GM19035 (cell line): Measurements from ENCODE around the gene SPTB.

ENCODE experiments used
- ATAC-seq: cut with Tn5 transposase; IDR thresholded peaks from one replicate; pipeline ENCODE4 v1.9.1; 2021; ENCODE audit not compliant: unreplicated experiment

The SPTB gene

GRCh38 chr14:64792871-64793560 is 86.7 kb downstream of the SPTB start:
- no peak for ATAC-seq

- no peak for ATAC-seq
Measured at GRCh38 chr14:64792231-64792630, 87.5 kb downstream of the SPTB start.

GRCh38 chr14:64790478-64790877 is 89.2 kb downstream of the SPTB start:
- no peak for ATAC-seq

GRCh38 chr14:64789696-64790095 is 90.0 kb downstream of the SPTB start:
- ATAC-seq = no peak

GRCh38 chr14:64788706-64789105 is 91.0 kb downstream of the SPTB start:
- ATAC-seq = no peak

GRCh38 chr14:64787619-64788018 is 92.1 kb downstream of the SPTB start:
- no peak for ATAC-seq

GRCh38 chr14:64786296-64787149 is 93.2 kb downstream of the SPTB start:
- no peak for ATAC-seq

GRCh38 chr14:64784006-64784405 is 95.7 kb downstream of the SPTB start:
- ATAC-seq = no peak

GRCh38 chr14:64782196-64782595 is 97.5 kb downstream of the SPTB start:
- no peak for ATAC-seq

- ATAC-seq = no peak
Measured at GRCh38 chr14:64779472-64779871, 100.2 kb downstream of the SPTB start.

- ATAC-seq = no peak
Measured at GRCh38 chr14:64778104-64778754, 101.5 kb downstream of the SPTB start.

- ATAC-seq = no peak
Measured at GRCh38 chr14:64777461-64777860, 102.2 kb downstream of the SPTB start.

GRCh38 chr14:64775081-64775777 is 104.5 kb downstream of the SPTB start:
- ATAC-seq = no peak

GRCh38 chr14:64774272-64774671 is 105.4 kb downstream of the SPTB start:
- ATAC-seq = no peak

- no peak for ATAC-seq
Measured at GRCh38 chr14:64773577-64773976, 106.1 kb downstream of the SPTB start.

- no peak for ATAC-seq
Measured at GRCh38 chr14:64773046-64773445, 106.7 kb downstream of the SPTB start.

GRCh38 chr14:64772397-64772950 is 107.2 kb downstream of the SPTB start:
- no peak for ATAC-seq

GRCh38 chr14:64771161-64771560 is 108.5 kb downstream of the SPTB start:
- no peak for ATAC-seq

- ATAC-seq = no peak
Measured at GRCh38 chr14:64770751-64771150, 109.0 kb downstream of the SPTB start.

- no peak for ATAC-seq
Measured at GRCh38 chr14:64769096-64770020, 110.3 kb downstream of the SPTB start.
